Colon (tissue), 2 donors: ENCODE results near the gene PRPS1L1.

Experiments used
- FAIRE-seq: peaks from 2 replicates; lab custom pipeline; 2012; peaks lifted over from hg19 to GRCh38; lab: Jason Lieb, UNC
- donor health status: control.
- donor health status: control.

Gene PRPS1L1

GRCh38 chr7:18027628-18028027 lies at the start of gene PRPS1L1:
Gene PRPS1L1 (minus strand): TSS chr7:18027846.
- FAIRE-seq = no peak

GRCh38 chr7:18076461-18076860 lies 48.8 kb upstream of the PRPS1L1 start:
- FAIRE-seq = no peak

GRCh38 chr7:18068745-18069144 lies 41.1 kb upstream of the PRPS1L1 start:
- no peak for FAIRE-seq

GRCh38 chr7:18064242-18064838 lies 36.7 kb upstream of the PRPS1L1 start:
- FAIRE-seq = no peak

GRCh38 chr7:18063149-18063901 lies 35.7 kb upstream of the PRPS1L1 start:
- FAIRE-seq = no peak

GRCh38 chr7:18059171-18059570 lies 31.5 kb upstream of the PRPS1L1 start:
- no peak for FAIRE-seq

GRCh38 chr7:18053941-18054340 lies 26.3 kb upstream of the PRPS1L1 start:
- FAIRE-seq = no peak

- FAIRE-seq = no peak
Measured at GRCh38 chr7:18053177-18053928, 25.7 kb upstream of the PRPS1L1 start.

- FAIRE-seq = no peak
Measured at GRCh38 chr7:18049262-18049661, 21.6 kb upstream of the PRPS1L1 start.

- no peak for FAIRE-seq
Measured at GRCh38 chr7:18046601-18047000, 19.0 kb upstream of the PRPS1L1 start.

- no peak for FAIRE-seq
Measured at GRCh38 chr7:18045171-18045570, 17.5 kb upstream of the PRPS1L1 start.

- no peak for FAIRE-seq
Measured at GRCh38 chr7:18041191-18041590, 13.5 kb upstream of the PRPS1L1 start.

- no peak for FAIRE-seq
Measured at GRCh38 chr7:18040196-18040595, 12.6 kb upstream of the PRPS1L1 start.

- FAIRE-seq = no peak
Measured at GRCh38 chr7:18038382-18038781, 10.7 kb upstream of the PRPS1L1 start.

- no peak for FAIRE-seq
Measured at GRCh38 chr7:18037609-18038008, 10.0 kb upstream of the PRPS1L1 start.

GRCh38 chr7:18036783-18037182 lies 9.1 kb upstream of the PRPS1L1 start:
- no peak for FAIRE-seq

- no peak for FAIRE-seq
Measured at GRCh38 chr7:18030758-18031157, 3.1 kb upstream of the PRPS1L1 start.

GRCh38 chr7:18020138-18020715 lies 7.4 kb downstream of the PRPS1L1 start:
- no peak for FAIRE-seq

GRCh38 chr7:18019555-18019954 lies 8.1 kb downstream of the PRPS1L1 start:
- FAIRE-seq = no peak

- no peak for FAIRE-seq
Measured at GRCh38 chr7:18018296-18019215, 9.1 kb downstream of the PRPS1L1 start.

- FAIRE-seq = no peak
Measured at GRCh38 chr7:18016547-18017444, 10.8 kb downstream of the PRPS1L1 start.
